Natural killer cell (primary cell): Measurements from ENCODE around the gene CAB39. TPM values are rescaled to one million over a fixed set of nuclear protein-coding genes. Genes with fewer than 3 reads are reported as not detected.

Experiments used
- ATAC-seq, 3 donors: fragments of 150-1000 bp in 2 of 3; fragments of 200-7000 bp in 1 of 3; cut with Tn5 transposase; 1 replicate in 1 of 3; 2 replicates in 2 of 3; pipeline ENCODE4 v1.10.0; 2021; ENCODE audit warnings: mild to moderate bottlenecking in 2 of 3, moderate library complexity in 2 of 3
- DNase-seq, 2 donors: peaks; one replicate each; pipeline versions ENCODE4 v3.0.0 to v3.0.0-alpha.2; 2013 to 2021; ENCODE audit warnings: mixed read lengths in 1 of 2
- H3K27ac ChIP-seq: one replicate; pipeline ENCODE4 v1.5.1; 2013; ENCODE audit warnings: mild to moderate bottlenecking, low read length
- H3K27me3 ChIP-seq: one replicate; pipeline ENCODE4 v1.6.1; 2013; ENCODE audit warnings: low read length; ENCODE audit not compliant: control insufficient read depth, insufficient read depth
- H3K36me3 ChIP-seq: one replicate; pipeline ENCODE4 v1.6.1; 2013; ENCODE audit warnings: low read length; ENCODE audit not compliant: control insufficient read depth, insufficient read depth
- H3K4me1 ChIP-seq: one replicate; pipeline ENCODE4 v1.6.1; 2013; ENCODE audit warnings: low read length; ENCODE audit not compliant: control insufficient read depth, insufficient read depth
- H3K4me3 ChIP-seq: one replicate; pipeline ENCODE4 v1.5.1; 2013; ENCODE audit warnings: low read length
- H3K9me3 ChIP-seq: one replicate; pipeline ENCODE4 v1.6.1; 2013; ENCODE audit warnings: low read length; ENCODE audit not compliant: control insufficient read depth, insufficient read depth
- H3K27ac Mint-ChIP-seq, 2 donors: one replicate each; pipeline ENCODE4 v1.8.0; 2022; ENCODE audit warnings: mild to moderate bottlenecking in 2 of 2, mixed read lengths in 2 of 2, moderate library complexity in 1 of 2
- H3K27me3 Mint-ChIP-seq, 2 donors: one replicate each; pipeline ENCODE4 v1.8.0; 2022; ENCODE audit warnings: low read depth in 2 of 2, mixed read lengths in 2 of 2
- H3K36me3 Mint-ChIP-seq: one replicate; pipeline ENCODE4 v1.8.0; 2022; ENCODE audit warnings: mixed read lengths
- H3K4me1 Mint-ChIP-seq, 2 donors: one replicate each; pipeline ENCODE4 v1.8.0; 2022; ENCODE audit warnings: mixed read lengths in 2 of 2
- H3K4me3 Mint-ChIP-seq: one replicate; pipeline ENCODE4 v1.8.0; 2022; ENCODE audit warnings: mild to moderate bottlenecking, moderate library complexity, mixed read lengths
- H3K9me3 Mint-ChIP-seq, 2 donors: one replicate each; pipeline ENCODE4 v1.8.0; 2022; ENCODE audit warnings: mixed read lengths in 2 of 2
- WGBS: methylation state at CpG from one replicate; pipeline ENCODE4 v1.1.7; 2013; ENCODE audit warnings: missing lambda C conversion rate; ENCODE audit not compliant: insufficient coverage; 5-methylcytosine and 5-hydroxymethylcytosine counted together
- intact Hi-C: fragments of 100-400 bp; cut with micrococcal nuclease; formaldehyde crosslinking; loops from one replicate; pipeline ENCODE4 v1.14.2; 2022
- total RNA-seq, 4 donors: library from RNA; stranded (reverse); fragments of 120-200 nt in 1 of 4; gene quantifications; one replicate each; pipeline versions ENCODE4 v1.2.3 to v1.2.4, GENCODE V29; 2013 to 2022
- TF ChIP-seq, protein P1 (sequence below): fragments of 200-600 bp; IDR thresholded peaks from one replicate; pipeline ENCODE4 v1.8.0; 2022; ENCODE audit warnings: antibody characterized with exemption

The CAB39 gene
- total RNA-seq, 3 donors from 2014 or later (not counting 1 experiment from before 2014, with no cell fraction given), result 75.4 to 96.5 (median 90.5) TPM

DNA sequence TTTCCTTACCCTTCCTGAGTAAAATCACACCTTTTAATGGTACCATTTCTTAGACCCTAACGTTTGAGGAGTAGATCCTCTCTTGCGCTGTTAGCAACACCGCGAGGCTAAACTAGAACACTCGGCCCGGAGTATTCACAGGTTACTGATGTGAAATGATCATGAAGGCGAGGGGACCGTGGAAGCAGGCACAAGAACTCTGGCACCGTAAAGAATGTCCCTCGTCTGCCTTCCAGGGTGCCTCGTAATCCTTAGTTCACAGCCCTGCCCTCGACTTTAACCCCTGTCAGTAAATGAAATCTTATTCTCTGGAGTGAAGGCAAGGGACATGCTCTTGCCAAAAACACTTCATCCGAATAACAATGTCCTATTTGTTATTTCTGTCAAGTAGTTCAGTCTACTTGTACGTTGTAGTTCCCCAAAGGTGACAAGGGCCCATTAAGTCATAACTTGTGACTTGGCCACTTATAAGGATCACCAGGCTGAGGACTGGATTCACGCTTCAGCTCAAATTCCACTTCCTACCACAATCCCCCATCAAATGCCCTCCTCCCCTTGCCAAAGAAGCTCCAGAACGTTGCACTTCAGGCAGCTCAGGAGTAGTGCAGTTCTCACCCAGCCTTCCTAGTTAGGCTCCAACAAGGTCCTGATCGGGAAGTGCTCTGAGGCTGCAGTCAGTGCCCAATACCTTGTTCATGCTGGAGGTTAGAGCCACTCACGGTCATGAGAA lies 108.8 kb downstream of the CAB39 start:
- no peaks in the 10 kb centered on the region for H3K9me3 Mint-ChIP-seq
- intact Hi-C loops, result no loop called here
- Histone ChIP-seq H3K36me3 (peaks cover 28% of the 10 kb centered on the region), H3K4me3 (no peak overlapping the region), H3K27me3 (no peaks in the 10 kb centered on the region), H3K4me1 (peaks cover 8% of the 10 kb centered on the region), H3K27ac (no peak overlapping the region), H3K9me3 (no peaks in the 10 kb centered on the region)
- H3K4me1 Mint-ChIP-seq, result peaks cover 7 to 11% of the 10 kb centered on the region in 2 donors
- DNase-seq, result no peak
- H3K27me3 Mint-ChIP-seq, result peaks cover 8 to 13% of the 10 kb centered on the region in 2 donors
- H3K4me3 Mint-ChIP-seq, result no peak overlapping the region
- no peak for ATAC-seq
- TF ChIP-seq, protein P1, sequence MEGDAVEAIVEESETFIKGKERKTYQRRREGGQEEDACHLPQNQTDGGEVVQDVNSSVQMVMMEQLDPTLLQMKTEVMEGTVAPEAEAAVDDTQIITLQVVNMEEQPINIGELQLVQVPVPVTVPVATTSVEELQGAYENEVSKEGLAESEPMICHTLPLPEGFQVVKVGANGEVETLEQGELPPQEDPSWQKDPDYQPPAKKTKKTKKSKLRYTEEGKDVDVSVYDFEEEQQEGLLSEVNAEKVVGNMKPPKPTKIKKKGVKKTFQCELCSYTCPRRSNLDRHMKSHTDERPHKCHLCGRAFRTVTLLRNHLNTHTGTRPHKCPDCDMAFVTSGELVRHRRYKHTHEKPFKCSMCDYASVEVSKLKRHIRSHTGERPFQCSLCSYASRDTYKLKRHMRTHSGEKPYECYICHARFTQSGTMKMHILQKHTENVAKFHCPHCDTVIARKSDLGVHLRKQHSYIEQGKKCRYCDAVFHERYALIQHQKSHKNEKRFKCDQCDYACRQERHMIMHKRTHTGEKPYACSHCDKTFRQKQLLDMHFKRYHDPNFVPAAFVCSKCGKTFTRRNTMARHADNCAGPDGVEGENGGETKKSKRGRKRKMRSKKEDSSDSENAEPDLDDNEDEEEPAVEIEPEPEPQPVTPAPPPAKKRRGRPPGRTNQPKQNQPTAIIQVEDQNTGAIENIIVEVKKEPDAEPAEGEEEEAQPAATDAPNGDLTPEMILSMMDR, result no peak
- 89% methylated on average over 18 of the region's 18 CpGs for WGBS
- peak overlapping the region in 1 of 2 donors; percentile 13 for H3K27ac Mint-ChIP-seq
- H3K36me3 Mint-ChIP-seq, result no peaks in the 10 kb centered on the region

DNA sequence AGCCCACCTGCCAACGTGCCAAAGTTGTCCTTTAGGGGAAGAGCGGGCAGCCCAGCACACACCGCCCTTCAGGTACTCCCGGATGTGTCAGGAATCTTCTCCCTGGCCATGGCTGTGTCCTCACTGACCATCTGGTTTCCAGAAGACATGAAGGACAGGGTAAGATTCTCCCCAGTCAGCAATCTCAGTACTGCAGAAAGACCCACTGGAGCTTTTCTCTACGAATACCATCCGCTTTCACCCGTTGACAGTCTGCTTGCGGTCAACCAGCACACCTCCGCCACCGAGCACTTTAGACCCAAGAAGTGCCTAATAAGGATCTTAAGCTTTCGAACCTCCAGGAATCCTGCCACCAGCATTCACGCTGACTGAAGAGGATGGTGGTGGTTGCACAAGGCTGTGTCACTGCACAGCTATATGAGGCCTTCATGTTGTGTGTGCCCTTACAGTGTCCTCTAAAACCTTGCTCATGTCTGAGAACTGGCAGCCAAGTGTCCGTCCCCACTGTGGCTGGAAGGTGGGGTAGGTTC lies 109.4 kb downstream of the CAB39 start:
- peaks cover 7 to 12% of the 10 kb centered on the region in 2 donors for H3K4me1 Mint-ChIP-seq
- Histone ChIP-seq H3K4me3 (no peak overlapping the region), H3K27ac (no peak overlapping the region), H3K9me3 (no peaks in the 10 kb centered on the region), H3K27me3 (peaks cover 4% of the 10 kb centered on the region), H3K4me1 (peaks cover 8% of the 10 kb centered on the region), H3K36me3 (peaks cover 22% of the 10 kb centered on the region)
- intact Hi-C loops, result no loop called here
- TF ChIP-seq, protein P1, result no peak
- H3K27ac Mint-ChIP-seq, result no peak overlapping the region
- no peaks in the 10 kb centered on the region for H3K9me3 Mint-ChIP-seq
- no peaks in the 10 kb centered on the region for H3K36me3 Mint-ChIP-seq
- WGBS, result 96% methylated on average over 13 of the region's 13 CpGs
- H3K27me3 Mint-ChIP-seq, result peaks cover 15 to 19% of the 10 kb centered on the region in 2 donors
- no peak overlapping the region for H3K4me3 Mint-ChIP-seq
- DNase-seq, result no peak
- ATAC-seq, result no peak

DNA sequence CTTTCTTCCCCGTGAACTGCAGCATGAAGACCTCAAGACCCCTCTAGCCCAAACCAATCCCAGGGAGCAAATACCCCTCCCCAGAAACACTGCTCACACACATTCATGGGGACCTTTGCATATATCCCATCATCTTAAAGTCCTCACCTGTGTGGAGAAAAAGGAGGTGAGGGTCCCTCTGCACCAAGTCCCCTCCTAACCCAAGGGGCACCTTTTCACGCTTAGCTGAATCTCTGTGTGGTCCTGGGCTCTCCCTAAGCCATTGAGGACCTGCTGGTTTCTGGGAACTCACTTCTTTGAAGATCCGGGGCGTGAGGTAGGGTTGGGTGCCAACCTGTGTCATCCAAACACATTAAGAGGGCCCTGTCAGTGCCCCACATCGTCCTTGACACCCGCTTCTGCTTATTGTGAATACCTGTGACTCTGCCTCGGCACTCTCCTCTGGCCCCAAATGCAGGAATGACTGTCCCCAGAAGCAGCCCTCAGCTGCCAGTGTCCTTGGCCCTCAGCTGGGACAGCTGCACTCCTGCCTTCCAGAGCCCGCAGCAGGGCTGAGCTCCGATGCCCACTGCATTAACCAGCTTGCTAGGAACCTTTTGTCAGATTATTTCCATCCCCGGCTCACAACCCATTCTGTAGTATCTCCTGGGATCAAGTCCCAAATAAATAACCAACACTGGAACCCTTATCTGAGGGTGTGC lies 110.8 kb downstream of the CAB39 start:
- Mint-ChIP-seq H3K4me1 (peaks cover 7 to 19% of the 10 kb centered on the region in 2 donors), H3K36me3 (no peaks in the 10 kb centered on the region), H3K4me3 (no peak overlapping the region), H3K27me3 (peaks cover 22 to 26% of the 10 kb centered on the region in 2 donors), H3K9me3 (no peaks in the 10 kb centered on the region), H3K27ac (no peak overlapping the region)
- H3K36me3 ChIP-seq, result peaks cover 13% of the 10 kb centered on the region
- peaks cover 13% of the 10 kb centered on the region for H3K27me3 ChIP-seq
- TF ChIP-seq, protein P1, result no peak
- H3K9me3 ChIP-seq, result no peaks in the 10 kb centered on the region
- 83% methylated on average over 10 of the region's 10 CpGs for WGBS
- H3K4me1 ChIP-seq, result peaks cover 14% of the 10 kb centered on the region
- ATAC-seq, result no peak
- no peak overlapping the region for H3K4me3 ChIP-seq
- intact Hi-C loops, result no loop called here
- no peak overlapping the region for H3K27ac ChIP-seq
- no peak for DNase-seq
